ENCODE results near the gene TRIM28. TPM values are rescaled to one million over a fixed set of nuclear protein-coding genes. Genes with fewer than 3 reads are reported as not detected.

TRIM28 gene
- total RNA-seq, 1 experiment from 2014 or later = 1,221 TPM

DNA sequence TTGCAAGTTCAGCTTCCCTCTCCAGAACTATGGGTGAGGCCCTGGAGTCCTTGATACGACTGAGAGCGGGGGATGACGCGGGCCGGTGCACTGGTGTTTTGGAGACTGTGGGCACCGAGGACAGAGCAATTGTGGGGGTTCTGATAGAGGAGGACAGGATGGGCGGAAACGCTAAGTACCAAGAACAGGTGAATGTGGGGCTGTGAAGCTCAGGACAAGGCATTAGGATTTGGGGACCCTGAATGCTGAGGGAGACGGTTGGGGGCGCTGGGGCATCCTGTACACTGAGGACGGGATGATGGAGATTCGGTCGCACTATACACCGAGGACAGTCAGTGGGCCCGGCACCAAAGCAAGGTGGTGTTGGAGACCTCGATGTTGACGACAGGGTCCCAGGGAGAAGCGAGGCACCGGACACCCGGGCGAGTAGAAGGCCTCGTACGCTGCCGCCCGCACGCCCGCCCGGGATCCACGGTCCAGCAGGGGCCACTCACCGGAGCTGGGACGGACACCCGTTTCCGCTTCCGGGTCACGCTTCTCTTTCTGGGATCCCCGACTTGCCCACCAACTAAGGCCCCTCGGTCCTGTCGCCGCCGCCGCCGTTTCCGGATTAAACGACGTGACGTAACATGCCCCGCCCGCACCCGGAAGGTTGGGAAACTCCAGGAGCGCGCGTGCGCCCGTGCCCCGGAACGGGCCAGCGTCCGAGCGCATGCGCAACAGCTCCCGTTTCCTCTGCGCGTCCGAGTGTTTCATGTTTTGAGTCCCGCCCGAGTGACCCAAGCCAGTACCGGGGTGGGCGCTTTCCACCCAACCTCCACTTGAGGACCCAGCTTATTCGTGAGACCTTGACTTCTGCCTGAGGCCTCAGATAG is 10.9 kb downstream of the TRIM28 start, which contains the start of gene CHMP2A (continued):
- TF ChIP-seq, protein P1, sequence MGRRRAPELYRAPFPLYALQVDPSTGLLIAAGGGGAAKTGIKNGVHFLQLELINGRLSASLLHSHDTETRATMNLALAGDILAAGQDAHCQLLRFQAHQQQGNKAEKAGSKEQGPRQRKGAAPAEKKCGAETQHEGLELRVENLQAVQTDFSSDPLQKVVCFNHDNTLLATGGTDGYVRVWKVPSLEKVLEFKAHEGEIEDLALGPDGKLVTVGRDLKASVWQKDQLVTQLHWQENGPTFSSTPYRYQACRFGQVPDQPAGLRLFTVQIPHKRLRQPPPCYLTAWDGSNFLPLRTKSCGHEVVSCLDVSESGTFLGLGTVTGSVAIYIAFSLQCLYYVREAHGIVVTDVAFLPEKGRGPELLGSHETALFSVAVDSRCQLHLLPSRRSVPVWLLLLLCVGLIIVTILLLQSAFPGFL (CRISPR knock-in tag; IDR thresholded peaks at IDR 0.05; ENCODE audit: borderline replicate concordance) = no peak
- TF ChIP-seq, protein P2, sequence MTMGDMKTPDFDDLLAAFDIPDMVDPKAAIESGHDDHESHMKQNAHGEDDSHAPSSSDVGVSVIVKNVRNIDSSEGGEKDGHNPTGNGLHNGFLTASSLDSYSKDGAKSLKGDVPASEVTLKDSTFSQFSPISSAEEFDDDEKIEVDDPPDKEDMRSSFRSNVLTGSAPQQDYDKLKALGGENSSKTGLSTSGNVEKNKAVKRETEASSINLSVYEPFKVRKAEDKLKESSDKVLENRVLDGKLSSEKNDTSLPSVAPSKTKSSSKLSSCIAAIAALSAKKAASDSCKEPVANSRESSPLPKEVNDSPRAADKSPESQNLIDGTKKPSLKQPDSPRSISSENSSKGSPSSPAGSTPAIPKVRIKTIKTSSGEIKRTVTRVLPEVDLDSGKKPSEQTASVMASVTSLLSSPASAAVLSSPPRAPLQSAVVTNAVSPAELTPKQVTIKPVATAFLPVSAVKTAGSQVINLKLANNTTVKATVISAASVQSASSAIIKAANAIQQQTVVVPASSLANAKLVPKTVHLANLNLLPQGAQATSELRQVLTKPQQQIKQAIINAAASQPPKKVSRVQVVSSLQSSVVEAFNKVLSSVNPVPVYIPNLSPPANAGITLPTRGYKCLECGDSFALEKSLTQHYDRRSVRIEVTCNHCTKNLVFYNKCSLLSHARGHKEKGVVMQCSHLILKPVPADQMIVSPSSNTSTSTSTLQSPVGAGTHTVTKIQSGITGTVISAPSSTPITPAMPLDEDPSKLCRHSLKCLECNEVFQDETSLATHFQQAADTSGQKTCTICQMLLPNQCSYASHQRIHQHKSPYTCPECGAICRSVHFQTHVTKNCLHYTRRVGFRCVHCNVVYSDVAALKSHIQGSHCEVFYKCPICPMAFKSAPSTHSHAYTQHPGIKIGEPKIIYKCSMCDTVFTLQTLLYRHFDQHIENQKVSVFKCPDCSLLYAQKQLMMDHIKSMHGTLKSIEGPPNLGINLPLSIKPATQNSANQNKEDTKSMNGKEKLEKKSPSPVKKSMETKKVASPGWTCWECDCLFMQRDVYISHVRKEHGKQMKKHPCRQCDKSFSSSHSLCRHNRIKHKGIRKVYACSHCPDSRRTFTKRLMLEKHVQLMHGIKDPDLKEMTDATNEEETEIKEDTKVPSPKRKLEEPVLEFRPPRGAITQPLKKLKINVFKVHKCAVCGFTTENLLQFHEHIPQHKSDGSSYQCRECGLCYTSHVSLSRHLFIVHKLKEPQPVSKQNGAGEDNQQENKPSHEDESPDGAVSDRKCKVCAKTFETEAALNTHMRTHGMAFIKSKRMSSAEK (CRISPR knock-in tag; IDR thresholded peaks at IDR 0.05; ENCODE audit: borderline replicate concordance) = peak; percentile 87
- 0 out of 2 replicates have a peak, but pooled peaks have one; percentile 47 for TF ChIP-seq ESRRA (CRISPR knock-in tag; IDR thresholded peaks at IDR 0.05; ENCODE audit: borderline replicate concordance)
- TF ChIP-seq ZNF138 (CRISPR knock-in tag; conservative IDR thresholded peaks at IDR 0.05) = no peak
- TF ChIP-seq, protein P3, sequence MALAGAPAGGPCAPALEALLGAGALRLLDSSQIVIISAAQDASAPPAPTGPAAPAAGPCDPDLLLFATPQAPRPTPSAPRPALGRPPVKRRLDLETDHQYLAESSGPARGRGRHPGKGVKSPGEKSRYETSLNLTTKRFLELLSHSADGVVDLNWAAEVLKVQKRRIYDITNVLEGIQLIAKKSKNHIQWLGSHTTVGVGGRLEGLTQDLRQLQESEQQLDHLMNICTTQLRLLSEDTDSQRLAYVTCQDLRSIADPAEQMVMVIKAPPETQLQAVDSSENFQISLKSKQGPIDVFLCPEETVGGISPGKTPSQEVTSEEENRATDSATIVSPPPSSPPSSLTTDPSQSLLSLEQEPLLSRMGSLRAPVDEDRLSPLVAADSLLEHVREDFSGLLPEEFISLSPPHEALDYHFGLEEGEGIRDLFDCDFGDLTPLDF (CRISPR knock-in tag; IDR thresholded peaks at IDR 0.05) = no peak
- TF ChIP-seq, protein P4, sequence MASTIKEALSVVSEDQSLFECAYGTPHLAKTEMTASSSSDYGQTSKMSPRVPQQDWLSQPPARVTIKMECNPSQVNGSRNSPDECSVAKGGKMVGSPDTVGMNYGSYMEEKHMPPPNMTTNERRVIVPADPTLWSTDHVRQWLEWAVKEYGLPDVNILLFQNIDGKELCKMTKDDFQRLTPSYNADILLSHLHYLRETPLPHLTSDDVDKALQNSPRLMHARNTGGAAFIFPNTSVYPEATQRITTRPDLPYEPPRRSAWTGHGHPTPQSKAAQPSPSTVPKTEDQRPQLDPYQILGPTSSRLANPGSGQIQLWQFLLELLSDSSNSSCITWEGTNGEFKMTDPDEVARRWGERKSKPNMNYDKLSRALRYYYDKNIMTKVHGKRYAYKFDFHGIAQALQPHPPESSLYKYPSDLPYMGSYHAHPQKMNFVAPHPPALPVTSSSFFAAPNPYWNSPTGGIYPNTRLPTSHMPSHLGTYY (CRISPR knock-in tag; IDR thresholded peaks at IDR 0.05) = peak; percentile 97
- TF ChIP-seq, protein P5, sequence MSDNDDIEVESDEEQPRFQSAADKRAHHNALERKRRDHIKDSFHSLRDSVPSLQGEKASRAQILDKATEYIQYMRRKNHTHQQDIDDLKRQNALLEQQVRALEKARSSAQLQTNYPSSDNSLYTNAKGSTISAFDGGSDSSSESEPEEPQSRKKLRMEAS (CRISPR knock-in tag; IDR thresholded peaks at IDR 0.05) = peak; percentile 72; the same call in 1 of the 2 replicates
- TF ChIP-seq, protein P6, sequence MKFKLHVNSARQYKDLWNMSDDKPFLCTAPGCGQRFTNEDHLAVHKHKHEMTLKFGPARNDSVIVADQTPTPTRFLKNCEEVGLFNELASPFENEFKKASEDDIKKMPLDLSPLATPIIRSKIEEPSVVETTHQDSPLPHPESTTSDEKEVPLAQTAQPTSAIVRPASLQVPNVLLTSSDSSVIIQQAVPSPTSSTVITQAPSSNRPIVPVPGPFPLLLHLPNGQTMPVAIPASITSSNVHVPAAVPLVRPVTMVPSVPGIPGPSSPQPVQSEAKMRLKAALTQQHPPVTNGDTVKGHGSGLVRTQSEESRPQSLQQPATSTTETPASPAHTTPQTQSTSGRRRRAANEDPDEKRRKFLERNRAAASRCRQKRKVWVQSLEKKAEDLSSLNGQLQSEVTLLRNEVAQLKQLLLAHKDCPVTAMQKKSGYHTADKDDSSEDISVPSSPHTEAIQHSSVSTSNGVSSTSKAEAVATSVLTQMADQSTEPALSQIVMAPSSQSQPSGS (CRISPR knock-in tag; IDR thresholded peaks at IDR 0.05; ENCODE audit: borderline replicate concordance, low read depth) = 0 out of 2 replicates have a peak, but pooled peaks have one; percentile 38
- TF ChIP-seq CREB1 (CRISPR knock-in tag; IDR thresholded peaks at IDR 0.05) = 0 out of 2 replicates have a peak, but pooled peaks have one; percentile 5
- TF ChIP-seq, protein P7, sequence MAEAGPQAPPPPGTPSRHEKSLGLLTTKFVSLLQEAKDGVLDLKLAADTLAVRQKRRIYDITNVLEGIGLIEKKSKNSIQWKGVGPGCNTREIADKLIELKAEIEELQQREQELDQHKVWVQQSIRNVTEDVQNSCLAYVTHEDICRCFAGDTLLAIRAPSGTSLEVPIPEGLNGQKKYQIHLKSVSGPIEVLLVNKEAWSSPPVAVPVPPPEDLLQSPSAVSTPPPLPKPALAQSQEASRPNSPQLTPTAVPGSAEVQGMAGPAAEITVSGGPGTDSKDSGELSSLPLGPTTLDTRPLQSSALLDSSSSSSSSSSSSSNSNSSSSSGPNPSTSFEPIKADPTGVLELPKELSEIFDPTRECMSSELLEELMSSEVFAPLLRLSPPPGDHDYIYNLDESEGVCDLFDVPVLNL (CRISPR knock-in tag; IDR thresholded peaks at IDR 0.05; ENCODE audit: borderline replicate concordance, low read depth) = no peak
- TF ChIP-seq, protein P8, sequence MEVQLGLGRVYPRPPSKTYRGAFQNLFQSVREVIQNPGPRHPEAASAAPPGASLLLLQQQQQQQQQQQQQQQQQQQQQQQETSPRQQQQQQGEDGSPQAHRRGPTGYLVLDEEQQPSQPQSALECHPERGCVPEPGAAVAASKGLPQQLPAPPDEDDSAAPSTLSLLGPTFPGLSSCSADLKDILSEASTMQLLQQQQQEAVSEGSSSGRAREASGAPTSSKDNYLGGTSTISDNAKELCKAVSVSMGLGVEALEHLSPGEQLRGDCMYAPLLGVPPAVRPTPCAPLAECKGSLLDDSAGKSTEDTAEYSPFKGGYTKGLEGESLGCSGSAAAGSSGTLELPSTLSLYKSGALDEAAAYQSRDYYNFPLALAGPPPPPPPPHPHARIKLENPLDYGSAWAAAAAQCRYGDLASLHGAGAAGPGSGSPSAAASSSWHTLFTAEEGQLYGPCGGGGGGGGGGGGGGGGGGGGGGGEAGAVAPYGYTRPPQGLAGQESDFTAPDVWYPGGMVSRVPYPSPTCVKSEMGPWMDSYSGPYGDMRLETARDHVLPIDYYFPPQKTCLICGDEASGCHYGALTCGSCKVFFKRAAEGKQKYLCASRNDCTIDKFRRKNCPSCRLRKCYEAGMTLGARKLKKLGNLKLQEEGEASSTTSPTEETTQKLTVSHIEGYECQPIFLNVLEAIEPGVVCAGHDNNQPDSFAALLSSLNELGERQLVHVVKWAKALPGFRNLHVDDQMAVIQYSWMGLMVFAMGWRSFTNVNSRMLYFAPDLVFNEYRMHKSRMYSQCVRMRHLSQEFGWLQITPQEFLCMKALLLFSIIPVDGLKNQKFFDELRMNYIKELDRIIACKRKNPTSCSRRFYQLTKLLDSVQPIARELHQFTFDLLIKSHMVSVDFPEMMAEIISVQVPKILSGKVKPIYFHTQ (CRISPR knock-in tag; IDR thresholded peaks at IDR 0.05) = peak; percentile 96
- peak; percentile 95 for TF ChIP-seq ZNF671 (CRISPR knock-in tag; IDR thresholded peaks at IDR 0.05)
- TF ChIP-seq, protein P9, sequence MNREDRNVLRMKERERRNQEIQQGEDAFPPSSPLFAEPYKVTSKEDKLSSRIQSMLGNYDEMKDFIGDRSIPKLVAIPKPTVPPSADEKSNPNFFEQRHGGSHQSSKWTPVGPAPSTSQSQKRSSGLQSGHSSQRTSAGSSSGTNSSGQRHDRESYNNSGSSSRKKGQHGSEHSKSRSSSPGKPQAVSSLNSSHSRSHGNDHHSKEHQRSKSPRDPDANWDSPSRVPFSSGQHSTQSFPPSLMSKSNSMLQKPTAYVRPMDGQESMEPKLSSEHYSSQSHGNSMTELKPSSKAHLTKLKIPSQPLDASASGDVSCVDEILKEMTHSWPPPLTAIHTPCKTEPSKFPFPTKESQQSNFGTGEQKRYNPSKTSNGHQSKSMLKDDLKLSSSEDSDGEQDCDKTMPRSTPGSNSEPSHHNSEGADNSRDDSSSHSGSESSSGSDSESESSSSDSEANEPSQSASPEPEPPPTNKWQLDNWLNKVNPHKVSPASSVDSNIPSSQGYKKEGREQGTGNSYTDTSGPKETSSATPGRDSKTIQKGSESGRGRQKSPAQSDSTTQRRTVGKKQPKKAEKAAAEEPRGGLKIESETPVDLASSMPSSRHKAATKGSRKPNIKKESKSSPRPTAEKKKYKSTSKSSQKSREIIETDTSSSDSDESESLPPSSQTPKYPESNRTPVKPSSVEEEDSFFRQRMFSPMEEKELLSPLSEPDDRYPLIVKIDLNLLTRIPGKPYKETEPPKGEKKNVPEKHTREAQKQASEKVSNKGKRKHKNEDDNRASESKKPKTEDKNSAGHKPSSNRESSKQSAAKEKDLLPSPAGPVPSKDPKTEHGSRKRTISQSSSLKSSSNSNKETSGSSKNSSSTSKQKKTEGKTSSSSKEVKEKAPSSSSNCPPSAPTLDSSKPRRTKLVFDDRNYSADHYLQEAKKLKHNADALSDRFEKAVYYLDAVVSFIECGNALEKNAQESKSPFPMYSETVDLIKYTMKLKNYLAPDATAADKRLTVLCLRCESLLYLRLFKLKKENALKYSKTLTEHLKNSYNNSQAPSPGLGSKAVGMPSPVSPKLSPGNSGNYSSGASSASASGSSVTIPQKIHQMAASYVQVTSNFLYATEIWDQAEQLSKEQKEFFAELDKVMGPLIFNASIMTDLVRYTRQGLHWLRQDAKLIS (CRISPR knock-in tag; IDR thresholded peaks at IDR 0.05; ENCODE audit: borderline replicate concordance) = peak; percentile 79; the same call in 1 of the 2 replicates
- TF ChIP-seq MXD4 (CRISPR knock-in tag; IDR thresholded peaks at IDR 0.05; ENCODE audit: borderline replicate concordance) = no peak
- TF ChIP-seq SMAD3 (CRISPR knock-in tag; IDR thresholded peaks at IDR 0.05; ENCODE audit: borderline replicate concordance) = peak; percentile 88; the same call in 1 of the 2 replicates
- no peak for TF ChIP-seq IRF2 (CRISPR knock-in tag; IDR thresholded peaks at IDR 0.05; ENCODE audit: borderline replicate concordance, low read depth)
- TF ChIP-seq TCF7 (CRISPR knock-in tag; IDR thresholded peaks at IDR 0.05; ENCODE audit: low read depth) = no peak
